B cell (primary cell): ENCODE results near the gene RFC2. TPM values are rescaled to one million over a fixed set of nuclear protein-coding genes. Genes with fewer than 3 reads are reported as not detected.

Experiments used
- ATAC-seq: fragments of 200-7000 bp; cut with Tn5 transposase; one replicate; pipeline ENCODE4 v1.10.0; 2021; ENCODE audit warnings: low read depth, mild to moderate bottlenecking, moderate number of reproducible peaks, moderate library complexity
- CTCF ChIA-PET: fragments of 350-600 bp; sonication (Branson Sonifier 250); formaldehyde crosslinking; loops from one replicate; lab custom pipeline; 2021; ENCODE audit warnings: antibody characterized with exemption, inconsistent platforms; lab: Charles Lee
- POLR2A ChIA-PET: fragments of 350-600 bp; sonication (Branson Sonifier 250); formaldehyde crosslinking; loops from one replicate; lab custom pipeline; 2021; ENCODE audit warnings: antibody characterized with exemption; lab: Charles Lee
- DNase-seq: peaks from one replicate; pipeline ENCODE4 v3.0.0; 2013
- H2AFZ ChIP-seq: 2 replicates; pipeline ENCODE4 v1.6.1; 2012; ENCODE audit warnings: mild to moderate bottlenecking, low read depth, low read length; ENCODE audit not compliant: insufficient read depth, poor library complexity, severe bottlenecking
- H3K27ac ChIP-seq, 2 donors: 1 replicate in 1 of 2; 2 replicates in 1 of 2; pipeline ENCODE4 v1.5.1; 2012 to 2013; ENCODE audit warnings: low read length in 2 of 2, mild to moderate bottlenecking in 2 of 2, moderate library complexity in 1 of 2
- H3K27me3 ChIP-seq, 4 experiments: fragments of 200-600 bp in 1 of 4; sonication (generic) in 1 of 4; replicated peaks in 1 of 4; 1 replicate in 2 of 4; 2 replicates in 2 of 4; pipeline versions ENCODE4 v1.6.1 to v1.7.0; 2013 to 2016; ENCODE audit warnings: low read length in 3 of 4, mild to moderate bottlenecking in 2 of 4, mixed read lengths in 1 of 4, moderate library complexity in 1 of 4; ENCODE audit not compliant: insufficient read depth in 4 of 4, control insufficient read depth in 3 of 4; ENCODE audit errors: control extremely low read depth in 1 of 4
- H3K36me3 ChIP-seq, 2 experiments: replicated peaks in 1 of 2; 1 replicate in 1 of 2; 2 replicates in 1 of 2; pipeline versions ENCODE4 v1.6.1 to v1.7.1; 2013; ENCODE audit warnings: low read length in 1 of 2; ENCODE audit not compliant: insufficient read depth in 2 of 2, control insufficient read depth in 1 of 2; ENCODE audit errors: control extremely low read depth in 1 of 2, extremely low read depth in 1 of 2
- H3K4me1 ChIP-seq, 2 donors: fragments of 200-600 bp in 1 of 2; sonication (generic) in 1 of 2; 1 replicate in 1 of 2; 2 replicates in 1 of 2; pipeline versions ENCODE4 v1.5.1 to v1.6.1; 2013 to 2017; ENCODE audit warnings: low read length in 2 of 2; ENCODE audit not compliant: control insufficient read depth in 2 of 2, insufficient read depth in 2 of 2
- H3K4me2 ChIP-seq: replicated peaks from 2 replicates; pipeline ENCODE3; 2012; ENCODE audit warnings: mild to moderate bottlenecking, low read depth, low read length; ENCODE audit not compliant: poor library complexity, severe bottlenecking
- H3K4me3 ChIP-seq, 5 experiments: fragments of 200-600 bp in 1 of 5; sonication (generic) in 1 of 5; 1 replicate in 3 of 5; 2 replicates in 2 of 5; pipeline versions ENCODE4 v1.5.1 to v1.7.0; 2011 to 2016; ENCODE audit warnings: low read length in 4 of 5, mild to moderate bottlenecking in 4 of 5, low read depth in 2 of 5, control low read depth in 1 of 5, moderate library complexity in 1 of 5; ENCODE audit not compliant: insufficient read depth in 1 of 5; ENCODE audit errors: control extremely low read depth in 1 of 5, extremely low read depth in 1 of 5
- H3K79me2 ChIP-seq: fragments of 200-600 bp; sonication (generic); one replicate; pipeline ENCODE4 v1.6.0; 2016; ENCODE audit warnings: low read length; ENCODE audit not compliant: control insufficient read depth, insufficient read depth
- H3K9ac ChIP-seq: fragments of 200-600 bp; sonication (generic); 2 replicates; pipeline ENCODE4 v1.6.1; 2017; ENCODE audit warnings: mild to moderate bottlenecking, low read length, moderate library complexity
- H3K9me3 ChIP-seq, 3 donors: one replicate each; pipeline versions ENCODE4 v1.6.1 to v1.7.1; 2013; ENCODE audit warnings: low read length in 2 of 3; ENCODE audit not compliant: control insufficient read depth in 2 of 3, insufficient read depth in 1 of 3; ENCODE audit errors: control extremely low read depth in 1 of 3
- H4K20me1 ChIP-seq: 2 replicates; pipeline ENCODE4 v1.6.0; 2012; ENCODE audit warnings: mild to moderate bottlenecking, low read length; ENCODE audit not compliant: insufficient read depth, control insufficient read depth, poor library complexity, severe bottlenecking
- H3K27ac Mint-ChIP-seq: one replicate; pipeline ENCODE4 v1.8.0; 2021; ENCODE audit warnings: mixed read lengths
- H3K27me3 Mint-ChIP-seq: one replicate; pipeline ENCODE4 v1.8.0; 2021; ENCODE audit warnings: mixed read lengths
- H3K4me1 Mint-ChIP-seq: one replicate; pipeline ENCODE4 v1.8.0; 2021; ENCODE audit warnings: mixed read lengths
- H3K4me3 Mint-ChIP-seq: one replicate; pipeline ENCODE4 v1.8.0; 2021; ENCODE audit warnings: mixed read lengths
- H3K9me3 Mint-ChIP-seq: one replicate; pipeline ENCODE4 v1.8.0; 2022; ENCODE audit warnings: mixed read lengths; ENCODE audit not compliant: insufficient read depth
- CTCF ChIP-seq: fragments of 200-600 bp; IDR thresholded peaks from one replicate; pipeline ENCODE4 v1.8.0; 2022; ENCODE audit warnings: antibody characterized with exemption, mild to moderate bottlenecking
- EZH2 ChIP-seq: IDR thresholded peaks from 2 replicates; pipeline ENCODE4 v1.6.1; 2012; ENCODE audit warnings: borderline replicate concordance, low read depth, mild to moderate bottlenecking, moderate library complexity, low read length; ENCODE audit not compliant: insufficient read depth, poor library complexity, severe bottlenecking
- WGBS: methylation state at CpG from one replicate; pipeline ENCODE4 v1.1.5; 2013; ENCODE audit warnings: missing lambda C conversion rate; ENCODE audit not compliant: insufficient coverage; 5-methylcytosine and 5-hydroxymethylcytosine counted together
- intact Hi-C: fragments of 100-400 bp; cut with micrococcal nuclease; formaldehyde crosslinking; loops from one replicate; pipeline ENCODE4 v1.10.0; 2022
- polyA plus RNA-seq: library from polyadenylated mRNA; depleted of rRNA; stranded (reverse); fragments of >200 nt; gene quantifications from 2 replicates; pipeline ENCODE4 v1.2.3, GENCODE V29; 2012
- total RNA-seq, 2 donors: library from RNA; stranded (reverse); fragments of 120-200 nt in 1 of 2; gene quantifications; 1 replicate in 1 of 2; 2 replicates in 1 of 2; pipeline versions ENCODE4 v1.2.3 to v1.2.4, GENCODE V29; 2013 to 2022

The RFC2 gene
- total and polyA plus RNA-seq, 2 donors (not counting 1 experiment from before 2014, with no cell fraction given) = 20.2 to 36.4 TPM

GRCh38 chr7:74284781-74285259 lies 30.6 kb upstream of the RFC2 start:
- 34% methylated on average over 7 of the region's 9 CpGs for WGBS
- ATAC-seq (peak; percentile 56), DNase-seq (peak; percentile 86)
- Histone ChIP-seq H3K79me2 (peaks cover 14% of the 10 kb centered on the region), H3K36me3 (no peaks in the 10 kb centered on the region), H3K9ac (no peak overlapping the region), H3K4me3 (no peak overlapping the region), H4K20me1 (no peaks in the 10 kb centered on the region), H3K9me3 (no peaks in the 10 kb centered on the region), H3K27ac (peak overlapping the region; percentile 30 to 39), H2AFZ (no peak overlapping the region), H3K27me3 (no peaks in the 10 kb centered on the region), H3K4me2 (peak overlapping the region; percentile 42), H3K4me1 (peaks cover 25 to 33% of the 10 kb centered on the region in 2 donors)
- intact Hi-C loops = loop anchor here (1.0 kb wide), 1 partner anchor 13 kb away; no protein-coding TSS in a partner anchor
- peak overlapping the region; percentile 56 for H3K4me3 Mint-ChIP-seq
- peaks cover 38% of the 10 kb centered on the region for H3K4me1 Mint-ChIP-seq
- H3K27me3 Mint-ChIP-seq = no peaks in the 10 kb centered on the region
- peak overlapping the region; percentile 81 for H3K27ac Mint-ChIP-seq
- TF ChIP-seq CTCF = no peak
- no peak for TF ChIP-seq EZH2
- ChIA-PET POLR2A (interaction anchor here (0.9 to 1.5 kb wide), 6 partner anchors 9 to 75 kb away, joined by 3 to 10 read pairs (median 5); partner anchors contain the start of gene LAT2), CTCF (interaction anchor here (0.7 to 3.7 kb wide), 6 partner anchors 9 to 116 kb away, joined by 3 to 22 read pairs (median 6); no protein-coding TSS in a partner anchor)
- no peaks in the 10 kb centered on the region for H3K9me3 Mint-ChIP-seq

GRCh38 chr7:74283858-74284447 lies 29.8 kb upstream of the RFC2 start:
- intact Hi-C loops = loop anchor here (1.0 kb wide), 1 partner anchor 12 kb away; no protein-coding TSS in a partner anchor
- Mint-ChIP-seq H3K4me1 (peaks cover 43% of the 10 kb centered on the region), H3K27me3 (no peaks in the 10 kb centered on the region), H3K27ac (peak overlapping the region; percentile 81), H3K9me3 (no peaks in the 10 kb centered on the region), H3K4me3 (no peak overlapping the region)
- H3K27me3 ChIP-seq = no peaks in the 10 kb centered on the region
- H3K4me2 ChIP-seq = no peak overlapping the region
- peaks cover 30 to 39% of the 10 kb centered on the region in 2 donors for H3K4me1 ChIP-seq
- 78% methylated on average over 7 of the region's 9 CpGs for WGBS
- H3K9ac ChIP-seq = no peak overlapping the region
- DNase-seq = no peak
- H2AFZ ChIP-seq = no peak overlapping the region
- no peak for ATAC-seq
- no peaks in the 10 kb centered on the region for H3K36me3 ChIP-seq
- H3K79me2 ChIP-seq = peaks cover 10% of the 10 kb centered on the region
- POLR2A ChIA-PET = interaction anchor here (0.9 to 1.5 kb wide), 4 partner anchors 8 to 74 kb away, joined by 3 to 10 read pairs (median 5); partner anchors contain the start of gene LAT2
- CTCF ChIA-PET = interaction anchor here (1.3 to 3.7 kb wide), 4 partner anchors 8 to 78 kb away, joined by 5 to 22 read pairs (median 13); no protein-coding TSS in a partner anchor
- H3K27ac ChIP-seq = peak overlapping the region in 1 of 2 donors; percentile 39
- no peak for TF ChIP-seq CTCF
- no peaks in the 10 kb centered on the region for H4K20me1 ChIP-seq
- no peak overlapping the region for H3K4me3 ChIP-seq
- H3K9me3 ChIP-seq = no peaks in the 10 kb centered on the region
